ENCODE results near the gene HSF4.
A peak's percentile ranks its signal among the peaks of the same experiment; 100 is the strongest.

Gene HSF4

DNA sequence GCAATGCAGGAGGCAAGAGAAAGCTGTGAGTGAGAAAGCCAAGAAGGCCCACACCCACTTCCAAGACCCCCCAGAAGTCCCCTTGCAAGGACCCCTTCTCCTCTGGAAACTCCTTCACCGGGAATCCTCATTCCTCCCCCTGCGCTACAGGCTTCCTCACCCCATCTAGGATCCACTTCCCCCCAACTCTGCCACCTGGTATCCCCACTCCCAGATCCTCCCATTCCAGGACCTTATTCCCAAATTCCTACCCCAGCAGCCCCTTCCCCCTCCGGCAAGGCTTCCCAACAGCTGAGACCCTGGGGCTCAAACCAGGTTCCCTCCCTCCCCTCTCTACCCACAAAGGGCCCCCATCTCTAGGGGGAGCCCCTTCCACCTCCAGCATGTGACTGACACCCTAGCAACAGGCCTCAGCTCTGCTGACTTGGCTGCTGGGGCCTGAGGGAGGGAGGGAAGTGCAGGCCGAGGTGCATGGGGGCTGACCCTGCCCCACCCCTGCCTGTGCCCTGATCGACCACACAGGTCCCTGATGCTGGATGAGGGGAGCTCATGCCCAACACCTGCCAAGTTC, 2.1 kb downstream of the HSF4 start:
- no peak for DNase-seq (ENCODE audit: low spot score)
- in situ Hi-C loops (cut with MboI; ENCODE audit: low pct_unique_long_range_greater_than_20kb, low sequenced_read_pairs, unreplicated experiment): no loop called here
- TF ChIP-seq CTCF (IDR thresholded peaks at IDR 0.05; ENCODE audit: extremely low read depth, insufficient read depth, missing control alignments): peak; percentile 23

DNA sequence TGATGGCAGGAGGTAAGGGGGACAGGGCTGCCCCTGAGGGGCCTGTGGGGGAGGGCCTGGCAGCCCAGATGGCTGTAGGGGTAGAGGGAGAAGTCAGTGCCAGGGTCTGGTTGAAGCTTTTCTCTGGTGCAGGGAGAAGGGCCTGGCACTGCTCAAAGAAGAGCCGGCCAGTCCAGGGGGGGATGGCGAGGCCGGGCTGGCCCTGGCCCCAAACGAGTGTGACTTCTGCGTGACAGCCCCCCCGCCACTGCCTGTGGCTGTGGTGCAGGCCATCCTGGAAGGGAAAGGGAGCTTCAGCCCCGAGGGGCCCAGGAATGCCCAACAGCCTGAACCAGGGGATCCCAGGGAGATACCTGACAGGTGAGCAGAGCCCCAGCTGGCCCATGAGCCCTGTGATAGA, 3.0 kb downstream of the HSF4 start:
- in situ Hi-C loops (cut with MboI; ENCODE audit: low pct_unique_long_range_greater_than_20kb, low sequenced_read_pairs, unreplicated experiment): no loop called here
- DNase-seq (ENCODE audit: low spot score): no peak
- no peak for TF ChIP-seq CTCF (IDR thresholded peaks at IDR 0.05; ENCODE audit: extremely low read depth, insufficient read depth, missing control alignments)

DNA sequence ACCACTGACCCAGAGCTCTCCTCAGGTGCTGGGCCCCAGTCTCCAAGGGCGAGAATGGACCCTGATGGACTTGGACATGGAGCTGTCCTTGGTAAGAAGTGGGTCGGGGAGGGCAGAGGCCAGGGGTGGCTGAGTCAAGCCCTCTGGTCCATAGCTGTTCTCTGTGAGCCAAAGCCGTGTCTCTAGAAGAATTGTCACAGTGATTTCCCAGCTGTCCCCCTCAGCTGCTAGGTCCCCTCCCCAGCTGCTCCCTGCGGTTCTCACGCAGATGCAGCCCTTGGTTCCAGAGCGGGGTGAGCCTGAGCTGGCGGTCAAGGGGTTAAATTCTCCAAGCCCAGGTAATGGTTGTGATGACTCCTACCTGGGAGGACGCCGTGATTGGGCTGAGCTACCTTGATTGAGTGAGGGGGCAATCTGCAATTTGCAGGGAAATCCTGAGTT, 4.5 kb downstream of the HSF4 start:
- in situ Hi-C loops (cut with MboI; ENCODE audit: low pct_unique_long_range_greater_than_20kb, low sequenced_read_pairs, unreplicated experiment): no loop called here
- TF ChIP-seq CTCF (IDR thresholded peaks at IDR 0.05; ENCODE audit: extremely low read depth, insufficient read depth, missing control alignments): no peak
- DNase-seq (ENCODE audit: low spot score): no peak

DNA sequence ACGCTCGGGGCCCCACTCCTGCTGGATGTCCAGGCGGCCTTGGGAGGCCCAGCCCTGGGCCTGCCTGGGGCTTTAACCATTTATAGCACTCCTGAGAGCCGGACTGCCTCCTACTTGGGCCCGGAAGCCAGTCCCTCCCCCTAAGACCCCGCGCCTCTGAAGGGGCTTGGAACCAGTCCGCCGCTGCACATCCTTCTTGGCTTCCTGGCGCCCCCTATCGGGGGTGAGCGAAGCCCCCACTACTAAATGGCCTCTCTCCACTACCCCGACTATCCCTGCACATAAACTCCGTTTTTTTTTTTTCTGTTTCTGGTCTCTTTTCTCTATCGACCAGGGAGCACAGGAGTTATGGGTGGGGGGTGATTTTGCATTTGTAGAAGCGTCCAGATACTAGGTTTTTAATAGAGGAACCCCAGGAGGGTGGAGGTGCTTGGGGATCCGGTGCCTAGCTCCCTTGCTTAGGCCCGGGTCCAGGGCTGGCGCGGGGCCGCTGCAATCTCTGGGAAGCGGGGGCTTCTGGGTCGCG, 5.2 kb downstream of the HSF4 start:
- peak; percentile 76 for TF ChIP-seq CTCF (IDR thresholded peaks at IDR 0.05; ENCODE audit: extremely low read depth, insufficient read depth, missing control alignments)
- DNase-seq (ENCODE audit: low spot score): no peak
- in situ Hi-C loops (cut with MboI; ENCODE audit: low pct_unique_long_range_greater_than_20kb, low sequenced_read_pairs, unreplicated experiment): no loop called here

DNA sequence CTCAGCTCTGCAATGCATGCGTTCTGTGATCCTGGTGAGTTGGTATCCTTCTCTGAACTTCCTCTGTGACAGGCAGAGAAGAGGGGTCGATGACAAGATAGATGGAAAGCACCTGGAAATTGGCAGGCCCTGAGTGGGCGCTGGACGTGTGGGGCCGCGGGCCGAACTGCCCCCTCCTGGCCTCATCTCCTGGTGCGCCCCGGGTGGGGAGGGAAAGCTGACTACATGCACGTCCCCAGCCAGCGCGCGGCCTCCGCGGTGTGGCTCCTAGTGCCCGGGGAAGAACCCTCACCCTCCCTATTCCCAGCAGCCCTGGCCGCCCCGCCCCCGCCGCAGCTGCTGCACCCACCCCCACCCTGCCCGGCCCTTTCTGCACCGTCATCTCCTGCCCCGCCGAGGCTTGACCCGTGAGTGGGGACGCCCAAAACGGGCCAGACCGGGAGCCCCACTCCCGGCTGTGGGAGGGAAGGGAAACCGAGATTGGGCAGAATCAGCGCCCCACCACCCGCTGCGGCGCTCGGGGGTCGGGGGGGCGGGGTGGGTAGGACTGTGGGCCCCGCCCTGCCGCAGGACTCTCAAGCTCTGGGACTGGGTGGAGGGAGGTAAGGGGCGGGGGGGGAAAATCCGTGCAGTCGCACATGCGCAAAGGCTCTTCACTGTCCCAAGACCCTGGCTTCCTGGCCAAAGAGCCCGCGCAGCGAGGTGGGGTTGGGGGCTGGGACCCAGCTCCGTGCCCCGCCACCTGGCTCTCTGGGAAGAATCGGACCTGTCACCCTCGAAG, 5.8 kb downstream of the HSF4 start, which contains the start of gene NOL3:
Gene NOL3 (plus strand): TSS at position 371 of the 781 bp plus-strand sequence.
- no peak for TF ChIP-seq CTCF (IDR thresholded peaks at IDR 0.05; ENCODE audit: extremely low read depth, insufficient read depth, missing control alignments)
- in situ Hi-C loops (cut with MboI; ENCODE audit: low pct_unique_long_range_greater_than_20kb, low sequenced_read_pairs, unreplicated experiment): no loop called here
- peak; percentile 86 for DNase-seq (ENCODE audit: low spot score)

DNA sequence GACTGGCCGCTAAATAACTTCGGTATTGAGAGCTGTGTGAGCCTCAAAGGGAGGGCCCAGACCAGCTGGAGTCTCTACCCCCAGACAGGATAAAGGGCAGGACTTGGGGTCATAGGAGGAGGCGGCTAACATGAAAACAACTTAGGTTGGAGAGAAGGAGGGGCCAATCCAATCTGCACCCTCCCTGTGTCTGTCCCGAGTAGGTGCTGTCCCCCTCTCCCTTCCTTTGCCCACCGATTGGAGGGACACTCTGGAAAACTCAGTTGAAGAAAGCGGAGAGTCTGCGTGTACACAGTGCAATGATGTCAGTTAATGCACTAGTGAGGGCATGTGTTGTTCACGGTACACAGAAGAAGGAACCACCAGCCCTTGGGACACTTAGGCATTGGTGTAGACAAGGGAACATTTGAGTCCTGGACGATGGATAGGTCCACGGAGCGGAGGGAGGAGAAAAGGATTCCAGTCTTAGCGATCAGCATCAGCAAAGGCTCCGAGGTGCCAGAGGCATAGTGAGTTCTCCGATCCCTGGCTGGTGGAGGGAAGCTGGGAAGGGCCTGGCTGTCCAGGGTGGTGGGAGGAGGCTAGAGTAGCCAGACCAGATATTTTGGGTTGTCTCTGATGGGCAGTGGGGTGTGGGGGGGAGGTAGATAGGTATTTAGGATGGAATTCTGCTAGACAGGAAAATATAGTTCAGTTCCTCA, 6.6 kb downstream of the HSF4 start:
- TF ChIP-seq CTCF (IDR thresholded peaks at IDR 0.05; ENCODE audit: extremely low read depth, insufficient read depth, missing control alignments): no peak
- in situ Hi-C loops (cut with MboI; ENCODE audit: low pct_unique_long_range_greater_than_20kb, low sequenced_read_pairs, unreplicated experiment): no loop called here
- DNase-seq (ENCODE audit: low spot score): no peak

All from GM13977 (cell line).